Transverse colon (tissue), 4 donors: Measurements from ENCODE around the gene NR4A3.

Experiments used
- CTCF ChIP-seq, 5 experiments: fragments of 200-600 bp in 3 of 5; fragments of 450-650 bp in 2 of 5; sonication (generic) in 3 of 5; IDR thresholded peaks; 1 replicate in 2 of 5; 2 replicates in 3 of 5; pipeline ENCODE4 v1.5.1; 2016 to 2017; ENCODE audit warnings: antibody characterized with exemption in 5 of 5, inconsistent platforms in 3 of 5, mild to moderate bottlenecking in 2 of 5, moderate library complexity in 1 of 5
- POLR2A ChIP-seq: fragments of 450-650 bp; IDR thresholded peaks from one replicate; pipeline ENCODE4 v1.6.1; 2016; ENCODE audit warnings: antibody characterized with exemption, mild to moderate bottlenecking, moderate library complexity
- POLR2AphosphoS5 ChIP-seq, 3 donors: sonication (generic); formaldehyde crosslinking; IDR thresholded peaks; one replicate each; pipeline ENCODE4 v1.6.1; 2016; ENCODE audit warnings: antibody characterized with exemption in 3 of 3

- no peak for TF ChIP-seq POLR2A
- TF ChIP-seq CTCF (IDR thresholded peaks at IDR 0.05) = no peak
- TF ChIP-seq POLR2AphosphoS5 (IDR thresholded peaks at IDR 0.05) = no peak
Observed at GRCh38 chr9:99860266-99860665, 38.6 kb downstream of the NR4A3 start.
